GM12892 (cell line): ENCODE data around the gene KRTAP10-4.

Source experiments
- POLR2A ChIP-seq: IDR thresholded peaks from 2 replicates; pipeline ENCODE4 v1.6.1; 2011; ENCODE audit warnings: low read depth, low read length, control low read depth
- POLR2AphosphoS5 ChIP-seq: IDR thresholded peaks from 2 replicates; pipeline ENCODE4 v1.6.1; 2011; ENCODE audit warnings: low read depth, low read length, control low read depth
- TAF1 ChIP-seq: IDR thresholded peaks from 2 replicates; pipeline ENCODE4 v1.6.1; 2011; ENCODE audit warnings: low read depth, mild to moderate bottlenecking, control low read depth, low read length, borderline replicate concordance

GRCh38 chr21:44589586-44590305, 16.2 kb downstream of the KRTAP10-4 start:
- TF ChIP-seq POLR2A (no peak), TAF1 (no peak), POLR2AphosphoS5 (no peak)
